CD4-positive, alpha-beta T cell (primary cell): ENCODE measurements around the gene BMPR1A. TPM values are rescaled to one million over a fixed set of nuclear protein-coding genes. Genes with fewer than 3 reads are reported as not detected.

Source experiments
- ATAC-seq: fragments of 200-7000 bp; cut with Tn5 transposase; one replicate; pipeline ENCODE4 v1.10.0; 2022; ENCODE audit warnings: mild to moderate bottlenecking; ENCODE audit not compliant: poor library complexity
- CTCF ChIA-PET: fragments of 350-600 bp; sonication (Branson Sonifier 250); formaldehyde crosslinking; loops from one replicate; lab custom pipeline; 2021; ENCODE audit warnings: antibody characterized with exemption, inconsistent platforms; lab: Charles Lee
- POLR2A ChIA-PET: fragments of 350-600 bp; sonication (Branson Sonifier 250); formaldehyde crosslinking; loops from one replicate; lab custom pipeline; 2021; ENCODE audit warnings: antibody characterized with exemption, inconsistent platforms; lab: Charles Lee
- DNase-seq, 14 experiments: peaks; one replicate each; pipeline ENCODE4 v3.0.0-alpha.2; 2013 to 2020; ENCODE audit warnings: mixed read lengths in 2 of 14
- H3K27ac ChIP-seq, 2 donors: one replicate each; pipeline versions ENCODE4 v1.5.1 to v1.7.0; 2013; ENCODE audit warnings: low read length in 2 of 2, low read depth in 1 of 2, mild to moderate bottlenecking in 1 of 2
- H3K27me3 ChIP-seq, 2 experiments: 1 replicate in 1 of 2; 2 replicates in 1 of 2; pipeline versions ENCODE4 v1.6.1 to v1.7.0; 2013; ENCODE audit warnings: low read length in 2 of 2, control low read depth in 1 of 2, mild to moderate bottlenecking in 1 of 2, moderate library complexity in 1 of 2; ENCODE audit not compliant: insufficient read depth in 2 of 2, control insufficient read depth in 1 of 2
- H3K36me3 ChIP-seq: one replicate; pipeline ENCODE4 v1.6.1; 2013; ENCODE audit warnings: low read length, control low read depth; ENCODE audit not compliant: insufficient read depth
- H3K4me1 ChIP-seq: one replicate; pipeline ENCODE4 v1.6.1; 2013; ENCODE audit warnings: low read length, control low read depth; ENCODE audit not compliant: insufficient read depth
- H3K4me3 ChIP-seq: one replicate; pipeline ENCODE4 v1.5.1; 2013; ENCODE audit warnings: mild to moderate bottlenecking, low read length, moderate library complexity
- H3K9me3 ChIP-seq, 2 experiments: 1 replicate in 1 of 2; 2 replicates in 1 of 2; pipeline versions ENCODE4 v1.6.1 to v1.7.0; 2013; ENCODE audit warnings: low read length in 2 of 2, mild to moderate bottlenecking in 2 of 2, control low read depth in 1 of 2, moderate library complexity in 1 of 2; ENCODE audit not compliant: control insufficient read depth in 1 of 2, insufficient read depth in 1 of 2
- H3K27ac Mint-ChIP-seq: one replicate; pipeline ENCODE4 v1.8.0; 2020; ENCODE audit warnings: mixed read lengths
- H3K27me3 Mint-ChIP-seq: one replicate; pipeline ENCODE4 v1.8.0; 2021; ENCODE audit warnings: mixed read lengths
- H3K36me3 Mint-ChIP-seq: one replicate; pipeline ENCODE4 v1.8.0; 2021; ENCODE audit warnings: low read depth, mixed read lengths
- H3K4me1 Mint-ChIP-seq: one replicate; pipeline ENCODE4 v1.8.0; 2021; ENCODE audit warnings: low read depth, mixed read lengths
- H3K4me3 Mint-ChIP-seq: one replicate; pipeline ENCODE4 v1.8.0; 2020; ENCODE audit warnings: mild to moderate bottlenecking, mixed read lengths
- H3K9me3 Mint-ChIP-seq: one replicate; pipeline ENCODE4 v1.8.0; 2020; ENCODE audit warnings: mixed read lengths
- CTCF ChIP-seq: fragments of 200-600 bp; IDR thresholded peaks from one replicate; pipeline ENCODE4 v1.8.0; 2022; ENCODE audit warnings: antibody characterized with exemption, mild to moderate bottlenecking
- intact Hi-C, 2 experiments: fragments of 100-400 bp; cut with DNase I in 1 of 2; cut with micrococcal nuclease in 1 of 2; formaldehyde crosslinking; loops; one replicate each; pipeline versions ENCODE4 v1.15.1 to v1.9.0; 2023 to 2025; cut with DNase I, micrococcal nuclease
- total RNA-seq, 174 experiments: library from RNA in 2 of 174; stranded (reverse) in 2 of 174; gene quantifications; one replicate each; pipeline ENCODE4 v1.2.3 and lab custom pipeline; 2021 to 2026

Gene BMPR1A
- total RNA-seq, 2 experiments from 2014 or later = 1.9 to 2.6 TPM

GRCh38 chr10:86802473-86803108 lies 46.2 kb downstream of the BMPR1A start:
- POLR2A ChIA-PET = no interaction called here
- H3K27ac ChIP-seq = no peak overlapping the region
- H3K4me3 Mint-ChIP-seq = no peak overlapping the region
- TF ChIP-seq CTCF = no peak
- H3K4me1 ChIP-seq = no peaks in the 10 kb centered on the region
- no peaks in the 10 kb centered on the region for H3K9me3 ChIP-seq
- no peak overlapping the region for H3K4me3 ChIP-seq
- no peaks in the 10 kb centered on the region for H3K36me3 Mint-ChIP-seq
- no peak overlapping the region for H3K27ac Mint-ChIP-seq
- H3K9me3 Mint-ChIP-seq = no peaks in the 10 kb centered on the region
- CTCF ChIA-PET = no interaction called here
- no peak for ATAC-seq
- intact Hi-C loops = no loop called here
- H3K36me3 ChIP-seq = no peaks in the 10 kb centered on the region
- H3K27me3 Mint-ChIP-seq = no peaks in the 10 kb centered on the region
- no peak for DNase-seq
- no peaks in the 10 kb centered on the region for H3K27me3 ChIP-seq
- H3K4me1 Mint-ChIP-seq = peaks cover 5% of the 10 kb centered on the region

- Histone ChIP-seq H3K27me3 (no peaks in the 10 kb centered on the region), H3K4me1 (no peaks in the 10 kb centered on the region), H3K36me3 (no peaks in the 10 kb centered on the region), H3K9me3 (no peaks in the 10 kb centered on the region), H3K27ac (no peak overlapping the region), H3K4me3 (no peak overlapping the region)
- intact Hi-C loops = no loop called here
- CTCF ChIA-PET = no interaction called here
- DNase-seq (no peak), ATAC-seq (no peak)
- Mint-ChIP-seq H3K4me3 (no peak overlapping the region), H3K9me3 (no peaks in the 10 kb centered on the region), H3K27me3 (no peaks in the 10 kb centered on the region), H3K4me1 (peaks cover 5% of the 10 kb centered on the region), H3K36me3 (no peaks in the 10 kb centered on the region), H3K27ac (no peak overlapping the region)
- TF ChIP-seq CTCF = no peak
- POLR2A ChIA-PET = no interaction called here
These were observed 46.7 kb downstream of the BMPR1A start for GRCh38 chr10:86803156-86803555.

GRCh38 chr10:86804805-86805204 lies 48.4 kb downstream of the BMPR1A start:
- CTCF ChIA-PET = interaction anchor here (0.7 kb wide), 1 partner anchor 24 kb away, joined by 3 read pairs; no protein-coding TSS in a partner anchor
- H3K27ac Mint-ChIP-seq = no peak overlapping the region
- H3K4me1 ChIP-seq = no peaks in the 10 kb centered on the region
- H3K36me3 Mint-ChIP-seq = no peaks in the 10 kb centered on the region
- no peaks in the 10 kb centered on the region for H3K9me3 Mint-ChIP-seq
- ATAC-seq = no peak
- intact Hi-C loops = no loop called here
- no peak for DNase-seq
- TF ChIP-seq CTCF = no peak
- H3K36me3 ChIP-seq = no peaks in the 10 kb centered on the region
- H3K4me1 Mint-ChIP-seq = no peaks in the 10 kb centered on the region
- H3K27me3 Mint-ChIP-seq = no peaks in the 10 kb centered on the region
- no peaks in the 10 kb centered on the region for H3K27me3 ChIP-seq
- POLR2A ChIA-PET = no interaction called here
- H3K4me3 Mint-ChIP-seq = no peak overlapping the region
- H3K9me3 ChIP-seq = no peaks in the 10 kb centered on the region
- no peak overlapping the region for H3K4me3 ChIP-seq
- H3K27ac ChIP-seq = no peak overlapping the region
